ENCODE data around the gene CXorf65. TPM values are rescaled to one million over a fixed set of nuclear protein-coding genes. Genes with fewer than 3 reads are reported as not detected.
A peak's percentile ranks its signal among the peaks of the same experiment; 100 is the strongest.

CXorf65 gene
- total RNA-seq, 2 experiments from 2014 or later, result 71.9 to 82.3 TPM

DNA sequence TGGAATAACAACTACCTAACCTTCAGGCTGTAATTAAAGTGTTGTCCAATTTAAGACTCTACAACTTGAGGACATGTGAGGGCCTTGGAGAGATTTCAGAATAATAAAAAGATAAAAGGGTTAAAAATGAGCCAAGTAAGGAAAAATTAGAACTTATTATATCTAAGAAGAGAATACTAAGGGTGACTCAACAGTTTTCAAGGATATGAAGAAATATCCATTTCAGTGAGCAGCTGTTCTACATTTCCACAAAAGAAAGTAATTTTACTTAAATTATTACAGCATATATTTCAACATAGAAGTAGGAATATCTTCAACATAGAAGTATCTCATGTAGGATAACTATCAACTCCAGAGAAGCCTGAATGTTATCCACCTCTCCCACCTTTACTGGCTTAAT lies 49.7 kb downstream of the CXorf65 start:
- Mint-ChIP-seq H3K4me3 (no peak overlapping the region), H3K9me3 (no peaks in the 10 kb centered on the region), H3K27ac (peak overlapping the region; percentile 44), H3K4me1 (ENCODE audit: low read depth) (peaks cover 38% of the 10 kb centered on the region), H3K36me3 (ENCODE audit: low read depth) (peaks cover 47% of the 10 kb centered on the region), H3K27me3 (no peaks in the 10 kb centered on the region)
- POLR2A ChIA-PET, result interaction anchor here (1.0 kb wide), 1 partner anchor 11 kb away, joined by 3 read pairs; the partner anchor contains the start of gene SNX12
- Histone ChIP-seq H3K27ac (ENCODE audit: low read depth in 1 of 2, low read length in 2 of 2) (no peak overlapping the region), H3K27me3 (ENCODE audit: control insufficient read depth in 1 of 2, insufficient read depth in 2 of 2, low read length in 2 of 2) (no peaks in the 10 kb centered on the region), H3K4me3 (ENCODE audit: low read length) (no peak overlapping the region), H3K36me3 (ENCODE audit: insufficient read depth, low read length) (peaks cover 38% of the 10 kb centered on the region), H3K9me3 (ENCODE audit: control insufficient read depth in 1 of 2, insufficient read depth in 1 of 2, low read length in 2 of 2) (no peaks in the 10 kb centered on the region), H3K4me1 (ENCODE audit: insufficient read depth, low read length) (peaks cover 18% of the 10 kb centered on the region)
- intact Hi-C loops (cut with DNase I, micrococcal nuclease), result no loop called here
- CTCF ChIA-PET, result no interaction called here
- DNase-seq (no peak), ATAC-seq (ENCODE audit: poor library complexity) (no peak)
- TF ChIP-seq, protein P1, sequence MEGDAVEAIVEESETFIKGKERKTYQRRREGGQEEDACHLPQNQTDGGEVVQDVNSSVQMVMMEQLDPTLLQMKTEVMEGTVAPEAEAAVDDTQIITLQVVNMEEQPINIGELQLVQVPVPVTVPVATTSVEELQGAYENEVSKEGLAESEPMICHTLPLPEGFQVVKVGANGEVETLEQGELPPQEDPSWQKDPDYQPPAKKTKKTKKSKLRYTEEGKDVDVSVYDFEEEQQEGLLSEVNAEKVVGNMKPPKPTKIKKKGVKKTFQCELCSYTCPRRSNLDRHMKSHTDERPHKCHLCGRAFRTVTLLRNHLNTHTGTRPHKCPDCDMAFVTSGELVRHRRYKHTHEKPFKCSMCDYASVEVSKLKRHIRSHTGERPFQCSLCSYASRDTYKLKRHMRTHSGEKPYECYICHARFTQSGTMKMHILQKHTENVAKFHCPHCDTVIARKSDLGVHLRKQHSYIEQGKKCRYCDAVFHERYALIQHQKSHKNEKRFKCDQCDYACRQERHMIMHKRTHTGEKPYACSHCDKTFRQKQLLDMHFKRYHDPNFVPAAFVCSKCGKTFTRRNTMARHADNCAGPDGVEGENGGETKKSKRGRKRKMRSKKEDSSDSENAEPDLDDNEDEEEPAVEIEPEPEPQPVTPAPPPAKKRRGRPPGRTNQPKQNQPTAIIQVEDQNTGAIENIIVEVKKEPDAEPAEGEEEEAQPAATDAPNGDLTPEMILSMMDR (IDR thresholded peaks at IDR 0.05), result no peak

Other genes with a start within 250 kb of the CXorf65 start
- not detected for gene TEX11, start 198.0 kb downstream of the CXorf65 start, total RNA-seq
- not detected for gene SLC7A3, start 175.6 kb downstream of the CXorf65 start, total RNA-seq
- gene SNX12, start 38.4 kb downstream of the CXorf65 start, total RNA-seq, result 10 to 100 TPM; 20.5 to 22.4 TPM
- 10 to 100 TPM; 20.9 to 23.8 TPM for gene FOXO4, start 10.9 kb downstream of the CXorf65 start, total RNA-seq
- gene IL2RG, start 4.8 kb upstream of the CXorf65 start, total RNA-seq, result 100 to 1,000 TPM; 213 to 225 TPM
- 10 to 100 TPM; 44.5 to 55.3 TPM for gene MED12, start 11.9 kb upstream of the CXorf65 start, total RNA-seq
- 1 to 10 TPM; 3.4 to 4.3 TPM for gene NLGN3, start 38.1 kb upstream of the CXorf65 start, total RNA-seq
- gene GJB1, start 116.5 kb upstream of the CXorf65 start, total RNA-seq, result not detected
- 10 to 100 TPM; 16.7 to 17.6 TPM for gene ZMYM3, start 147.4 kb upstream of the CXorf65 start, total RNA-seq
- 100 to 1,000 TPM; 440 to 472 TPM for gene NONO, start 176.9 kb upstream of the CXorf65 start, total RNA-seq
- gene ITGB1BP2, start 195.0 kb upstream of the CXorf65 start, total RNA-seq, result 1 to 10 TPM; 2.9 to 3.4 TPM

Measured in CD4-positive, alpha-beta T cell (primary cell).